Cardiac muscle cell (in vitro differentiated cells and primary cell): ENCODE data around the gene CASK. TPM values are rescaled to one million over a fixed set of nuclear protein-coding genes. Genes with fewer than 3 reads are reported as not detected.
A peak's percentile ranks its signal among the peaks of the same experiment; 100 is the strongest.

Experiments used
- DNase-seq, 2 donors: peaks; one replicate each; pipeline versions ENCODE4 v3.0.0 to v3.0.0-alpha.2; 2010 to 2017; ENCODE audit warnings: low read depth in 1 of 2, low spot score in 1 of 2
- H3K27ac ChIP-seq: fragments of 200-600 bp; sonication (generic); 2 replicates; pipeline ENCODE4 v1.5.1; 2016
- H3K27me3 ChIP-seq: fragments of 200-600 bp; sonication (generic); 2 replicates; pipeline ENCODE4 v1.6.0; 2016; ENCODE audit warnings: control low read depth
- H3K36me3 ChIP-seq: fragments of 200-600 bp; sonication (generic); 2 replicates; pipeline ENCODE4 v1.5.1; 2016; ENCODE audit warnings: control low read depth
- H3K4me1 ChIP-seq: fragments of 200-600 bp; sonication (generic); 2 replicates; pipeline ENCODE4 v1.8.1; 2017; ENCODE audit warnings: low read depth, mild to moderate bottlenecking, mixed run types
- H3K4me3 ChIP-seq: fragments of 200-600 bp; sonication (generic); 2 replicates; pipeline ENCODE4 v1.5.1; 2016; ENCODE audit warnings: mild to moderate bottlenecking
- H3K9me3 ChIP-seq: fragments of 200-600 bp; sonication (generic); 2 replicates; pipeline ENCODE4 v1.5.1; 2017; ENCODE audit warnings: low read depth, mild to moderate bottlenecking, control low read depth
- polyA plus RNA-seq: library from polyadenylated mRNA; unstranded; fragments of >200 nt; fragmentation: Nextera tagmentation; extraction: Ambion mirVana; gene quantifications from 2 replicates; pipeline ENCODE4 v1.2.1, GENCODE V29; 2016
- total RNA-seq: library from RNA; depleted of rRNA; stranded (reverse); fragments of >200 nt; gene quantifications from 2 replicates; pipeline ENCODE4 v1.2.3, GENCODE V29; 2016
- TF ChIP-seq, protein P1 (sequence below): IDR thresholded peaks from 2 replicates; pipeline ENCODE4 v1.5.1; 2012; ENCODE audit warnings: low read depth, mild to moderate bottlenecking, low read length

The CASK gene
- 33.1 and 40.0 TPM in 2 replicates for total RNA-seq
- 44.6 and 69.7 TPM in 2 replicates for polyA plus RNA-seq

- H3K4me3 ChIP-seq, result peak within 1 kb of the TSS; percentile 61
- no peaks in the 10 kb centered on the region for H3K36me3 ChIP-seq
- peak; percentile 95 to 98 for DNase-seq
- peak within 1 kb of the TSS; percentile 91 for H3K27ac ChIP-seq
- H3K9me3 ChIP-seq, result no peaks in the 10 kb centered on the region
- H3K4me1 ChIP-seq, result peaks cover 14% of the 10 kb centered on the region
- TF ChIP-seq, protein P1, sequence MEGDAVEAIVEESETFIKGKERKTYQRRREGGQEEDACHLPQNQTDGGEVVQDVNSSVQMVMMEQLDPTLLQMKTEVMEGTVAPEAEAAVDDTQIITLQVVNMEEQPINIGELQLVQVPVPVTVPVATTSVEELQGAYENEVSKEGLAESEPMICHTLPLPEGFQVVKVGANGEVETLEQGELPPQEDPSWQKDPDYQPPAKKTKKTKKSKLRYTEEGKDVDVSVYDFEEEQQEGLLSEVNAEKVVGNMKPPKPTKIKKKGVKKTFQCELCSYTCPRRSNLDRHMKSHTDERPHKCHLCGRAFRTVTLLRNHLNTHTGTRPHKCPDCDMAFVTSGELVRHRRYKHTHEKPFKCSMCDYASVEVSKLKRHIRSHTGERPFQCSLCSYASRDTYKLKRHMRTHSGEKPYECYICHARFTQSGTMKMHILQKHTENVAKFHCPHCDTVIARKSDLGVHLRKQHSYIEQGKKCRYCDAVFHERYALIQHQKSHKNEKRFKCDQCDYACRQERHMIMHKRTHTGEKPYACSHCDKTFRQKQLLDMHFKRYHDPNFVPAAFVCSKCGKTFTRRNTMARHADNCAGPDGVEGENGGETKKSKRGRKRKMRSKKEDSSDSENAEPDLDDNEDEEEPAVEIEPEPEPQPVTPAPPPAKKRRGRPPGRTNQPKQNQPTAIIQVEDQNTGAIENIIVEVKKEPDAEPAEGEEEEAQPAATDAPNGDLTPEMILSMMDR, result no peak
- H3K27me3 ChIP-seq, result no peaks in the 10 kb centered on the region
These were observed at the start of gene CASK for GRCh38 chrX:41923211-41923977. Gene CASK, minus strand, starts transcription at chrX:41923554. Its CDS starts 566 bp downstream, at chrX:41922988.

- TF ChIP-seq, protein P1, result no peak
- Histone ChIP-seq H3K27ac (no peak overlapping the region), H3K4me1 (no peaks in the 10 kb centered on the region), H3K9me3 (no peaks in the 10 kb centered on the region), H3K4me3 (no peak overlapping the region), H3K36me3 (no peaks in the 10 kb centered on the region), H3K27me3 (no peaks in the 10 kb centered on the region)
- peak in 1 of 2 donors; percentile 6 for DNase-seq
These were observed 48.0 kb upstream of the CASK start for GRCh38 chrX:41971346-41971745.

DNA sequence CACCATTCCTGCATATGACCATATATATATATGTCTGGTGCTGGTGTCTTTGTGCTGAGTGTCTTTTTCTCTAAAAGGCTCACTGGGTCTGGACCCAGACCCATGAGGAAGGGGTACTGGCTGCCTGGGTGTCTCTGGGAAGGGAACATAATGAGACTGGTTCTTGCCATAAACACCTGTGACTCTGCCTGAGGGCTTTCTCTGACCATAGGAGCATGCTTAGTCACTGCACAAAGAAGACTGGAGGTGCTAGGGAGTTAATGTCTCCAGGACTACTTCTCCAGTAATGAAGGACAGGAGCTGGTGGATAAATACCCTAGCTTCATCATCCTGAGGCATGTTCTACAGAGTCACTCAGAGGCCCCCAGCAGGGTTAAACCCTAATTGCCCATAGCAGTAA, 47.1 kb upstream of the CASK start:
- Histone ChIP-seq H3K4me1 (no peaks in the 10 kb centered on the region), H3K4me3 (no peak overlapping the region), H3K27me3 (no peaks in the 10 kb centered on the region), H3K27ac (no peak overlapping the region), H3K36me3 (no peaks in the 10 kb centered on the region), H3K9me3 (no peaks in the 10 kb centered on the region)
- TF ChIP-seq, protein P1, result no peak
- DNase-seq, result no peak

DNA sequence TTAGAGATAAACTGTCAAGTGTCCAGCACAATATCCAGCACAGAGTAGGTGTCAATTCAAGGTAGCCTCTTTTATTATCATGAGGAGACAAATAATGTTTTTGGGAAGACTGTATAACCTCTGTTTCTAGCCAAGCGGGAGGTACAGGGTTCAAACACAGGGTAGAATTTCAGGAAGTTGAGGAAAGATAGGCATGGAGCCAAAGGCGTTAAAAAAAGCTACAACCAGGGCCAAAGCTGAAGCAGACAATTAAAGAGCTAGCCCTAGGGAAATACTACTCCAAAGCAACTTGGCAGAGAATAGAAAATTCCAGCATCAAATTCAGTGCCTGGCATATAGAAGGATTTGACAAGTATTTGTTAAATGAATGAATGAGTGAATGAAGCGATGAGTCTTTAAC, 40.0 kb upstream of the CASK start:
- no peak overlapping the region for H3K27ac ChIP-seq
- no peaks in the 10 kb centered on the region for H3K27me3 ChIP-seq
- H3K36me3 ChIP-seq, result no peaks in the 10 kb centered on the region
- TF ChIP-seq, protein P1, result no peak
- DNase-seq, result peak in 1 of 2 donors; percentile 60
- H3K4me1 ChIP-seq, result peaks cover 5% of the 10 kb centered on the region
- H3K9me3 ChIP-seq, result no peaks in the 10 kb centered on the region
- no peak overlapping the region for H3K4me3 ChIP-seq

DNA sequence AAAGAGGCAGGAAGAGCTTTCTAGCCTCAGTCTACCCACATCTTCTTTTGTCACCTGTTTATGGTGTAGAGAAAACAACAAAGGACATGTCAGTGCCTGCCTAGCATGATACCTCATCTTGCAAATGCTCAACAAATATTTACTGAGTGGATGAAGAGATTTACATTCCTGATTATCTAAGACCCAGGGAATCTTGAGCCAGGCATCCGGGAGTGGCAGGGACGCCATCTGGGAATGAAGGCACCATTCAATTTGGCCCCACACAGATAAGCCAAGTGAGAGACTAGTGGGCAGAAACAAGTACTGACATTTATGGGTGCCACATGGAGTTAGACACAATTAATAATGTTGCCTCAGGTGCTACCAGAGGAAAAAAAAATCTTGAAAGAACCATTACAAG, 36.8 kb upstream of the CASK start:
- Histone ChIP-seq H3K27me3 (no peaks in the 10 kb centered on the region), H3K4me1 (peaks cover 15% of the 10 kb centered on the region), H3K9me3 (no peaks in the 10 kb centered on the region), H3K36me3 (no peaks in the 10 kb centered on the region), H3K4me3 (no peak overlapping the region), H3K27ac (no peak overlapping the region)
- TF ChIP-seq, protein P1, result no peak
- DNase-seq, result no peak
